Activated effector memory CD4-positive, alpha-beta T cell treated with anti-CD3 and anti-CD28 coated beads, Interleukin-2, amount 50 U/mL, for 16 hours (primary cell): ENCODE measurements around the gene ELAVL1.
"Not testable (repeated sequence)": the region's sequence is repeated elsewhere in the genome, so short reads cannot be mapped to it uniquely, and the experiment has no call there.

ENCODE experiments used
- DNase-seq: peaks from one replicate; pipeline ENCODE4 v3.0.0-alpha.2; 2020

The ELAVL1 gene

DNA sequence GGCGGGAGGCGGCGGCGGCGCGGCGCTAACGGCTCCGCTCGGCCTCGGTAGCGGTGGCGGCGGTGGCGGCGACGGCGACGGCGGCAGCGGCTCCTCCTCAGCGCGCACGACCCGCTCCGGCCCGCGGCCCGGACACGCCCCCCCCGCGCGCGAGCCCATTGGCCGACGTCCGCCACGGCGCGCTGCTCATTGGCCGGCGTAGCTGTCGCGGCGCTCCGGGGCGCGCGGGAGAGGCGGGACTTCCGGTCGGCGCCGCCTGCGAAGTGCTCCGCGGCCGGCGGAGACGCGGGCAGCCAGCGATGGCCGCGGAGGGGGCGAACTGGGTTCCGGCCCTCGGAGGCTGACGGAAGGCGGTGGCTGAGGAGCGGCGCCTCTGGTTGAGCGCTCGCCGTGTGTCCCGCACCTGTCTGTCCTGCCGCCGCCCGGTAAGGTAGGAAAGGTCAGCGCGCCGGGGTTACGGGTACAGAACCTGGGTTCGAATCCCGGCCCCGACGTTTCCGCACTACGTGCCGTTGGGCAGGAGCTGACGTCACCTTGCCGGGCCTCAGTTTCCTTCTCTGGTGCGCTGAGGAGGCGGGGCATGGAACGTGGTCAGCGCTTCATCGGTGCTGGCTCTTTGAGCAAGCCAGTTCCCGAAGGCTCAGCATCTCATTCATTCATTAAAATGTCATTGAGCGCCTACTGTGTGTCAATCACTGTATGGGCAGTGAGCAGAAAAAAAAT lies at the start of gene ELAVL1:
ELAVL1 (minus strand) TSS at position 108 of the 723 bp plus-strand sequence. CDS start 13,826 bp downstream, outside the sequence.
- peak; percentile 97 for DNase-seq

- no peak for DNase-seq
Observed at GRCh38 chr19:8054169-8054568, 48.7 kb upstream of the ELAVL1 start.

- no peak for DNase-seq
Observed at GRCh38 chr19:8052464-8052859, 47.0 kb upstream of the ELAVL1 start, which contains the start of gene CCL25. CCL25 (plus strand) TSS chr19:8052760; CDS start chr19:8053050, 290 bp downstream.

- DNase-seq = peak; percentile 93
Observed at GRCh38 chr19:8050274-8051096, 45.0 kb upstream of the ELAVL1 start.

DNA sequence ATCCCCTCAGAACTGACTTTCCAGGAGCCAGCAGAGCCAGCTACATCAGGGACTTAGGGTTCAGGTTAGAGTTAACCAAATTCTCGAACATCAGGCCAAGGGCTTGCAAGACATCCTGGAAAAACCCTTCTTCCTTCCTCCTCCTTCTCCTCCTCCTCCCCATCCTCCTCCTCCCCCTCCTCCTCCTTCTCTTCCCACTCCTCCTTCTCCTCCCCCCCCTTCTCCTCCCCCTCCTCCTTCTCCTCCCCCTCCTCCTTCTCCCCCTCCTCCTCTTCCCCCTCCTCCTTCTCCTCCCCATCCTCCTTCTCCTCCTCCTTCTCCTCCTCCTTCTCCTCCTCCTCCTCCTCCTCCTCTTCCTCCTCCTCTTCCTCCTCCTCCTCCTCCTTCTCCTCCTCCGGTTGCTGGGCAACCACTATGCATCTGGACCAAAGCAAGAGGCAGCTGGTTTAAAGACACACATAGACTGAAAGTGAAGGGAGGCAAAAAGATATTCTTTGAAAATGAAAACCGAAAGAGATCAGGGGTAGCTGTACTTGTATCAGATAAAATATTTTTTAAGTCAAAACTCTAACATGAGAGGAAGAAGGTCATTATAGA lies 41.2 kb upstream of the ELAVL1 start:
- DNase-seq = no peak

- DNase-seq = no peak
Observed at GRCh38 chr19:8045872-8046568, 40.6 kb upstream of the ELAVL1 start.

DNA sequence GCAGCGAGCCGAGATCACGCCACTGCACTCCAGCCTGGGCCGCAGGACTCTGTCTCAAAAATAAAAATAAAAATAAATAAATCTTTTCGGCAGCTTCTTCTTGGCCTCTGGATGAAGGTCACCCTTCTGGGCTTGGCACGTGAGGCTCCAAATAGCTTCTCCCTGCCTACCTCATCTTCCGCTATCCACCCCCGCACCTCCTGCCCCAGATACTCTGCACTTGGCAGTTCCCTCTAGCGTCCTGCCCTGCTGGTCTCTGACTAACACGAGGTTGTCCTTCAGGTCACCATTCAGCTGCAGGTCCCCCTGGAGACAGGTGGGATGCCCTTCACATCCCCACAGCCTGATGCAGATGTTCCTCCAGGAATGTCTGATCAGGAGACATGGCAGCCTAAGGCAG lies 38.6 kb upstream of the ELAVL1 start:
- no peak for DNase-seq

GRCh38 chr19:8042900-8043299 lies 37.5 kb upstream of the ELAVL1 start:
- DNase-seq = no peak

GRCh38 chr19:8041531-8041931 lies 36.1 kb upstream of the ELAVL1 start:
- DNase-seq = no peak

DNA sequence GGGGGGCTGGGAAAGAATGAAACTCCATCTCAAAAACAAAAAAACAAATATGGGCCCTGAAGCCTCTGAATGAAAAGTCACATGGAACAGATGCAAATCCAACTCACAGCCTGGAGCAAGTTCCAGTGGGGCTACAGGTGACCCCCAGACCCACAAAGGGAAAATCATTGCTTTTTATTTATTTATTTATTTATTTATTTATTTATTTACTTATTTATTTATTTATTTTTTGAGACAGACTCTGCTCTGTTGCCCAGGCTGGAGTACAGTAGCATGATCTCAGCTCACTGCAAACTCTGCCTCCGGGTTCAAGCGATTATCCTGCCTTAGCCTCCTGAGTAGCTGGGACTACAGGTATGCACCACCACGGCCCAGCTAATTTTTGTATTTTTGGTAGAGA lies 33.8 kb upstream of the ELAVL1 start:
- no peak for DNase-seq

DNA sequence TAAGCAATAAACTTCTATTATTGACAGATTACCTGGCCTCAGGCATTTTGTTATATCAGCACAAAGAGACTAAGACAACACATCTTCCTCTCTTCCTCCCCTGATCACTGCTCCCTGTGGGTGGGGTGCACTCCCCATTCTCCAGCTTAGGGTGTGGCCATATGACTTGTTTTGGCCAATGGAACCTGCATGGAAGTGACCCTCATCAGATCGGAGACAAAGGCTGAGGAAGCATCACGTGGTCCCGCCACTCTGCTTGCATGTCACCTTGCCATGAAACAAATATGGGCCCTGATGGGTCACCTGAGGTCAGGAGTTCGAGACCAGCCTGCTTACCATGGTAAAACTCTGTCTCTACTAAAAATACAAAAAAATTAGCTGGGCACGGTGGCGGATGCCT lies 33.4 kb upstream of the ELAVL1 start:
- DNase-seq = no peak

DNA sequence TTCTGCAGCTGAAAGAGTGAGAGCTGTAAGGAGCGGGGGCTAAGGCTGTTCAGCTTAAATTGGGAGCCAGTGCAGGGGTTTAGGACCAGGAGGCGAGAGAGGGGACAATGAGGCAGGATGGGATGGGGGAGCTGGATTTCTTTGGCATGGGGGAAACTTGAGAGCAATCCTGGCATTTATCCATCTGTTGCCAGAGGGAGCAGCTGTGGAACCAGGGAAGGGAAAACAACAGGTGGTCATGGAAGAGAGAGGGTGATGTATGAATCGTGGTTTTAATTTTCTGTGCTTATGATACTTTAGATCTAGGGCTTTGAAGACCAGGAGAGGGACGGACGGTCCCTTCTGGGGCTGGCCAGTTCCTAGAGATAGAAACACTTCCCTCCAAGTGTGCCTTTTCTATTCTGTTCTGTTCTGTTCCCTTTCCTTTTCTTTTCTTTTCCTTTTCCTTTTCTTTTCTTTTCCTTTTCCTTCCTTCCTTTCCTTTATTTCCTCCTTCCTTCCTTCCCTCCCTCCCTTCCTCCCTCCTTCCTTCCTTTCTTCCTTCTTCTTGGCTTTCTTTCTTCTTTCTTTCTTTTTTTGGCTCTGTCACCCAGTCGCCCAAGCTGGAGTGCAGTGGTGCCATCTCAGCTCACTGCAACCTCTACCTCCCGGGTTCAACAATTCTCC lies 31.1 kb upstream of the ELAVL1 start:
- no peak for DNase-seq

GRCh38 chr19:8034178-8034525 lies 28.7 kb upstream of the ELAVL1 start:
- no peak for DNase-seq

GRCh38 chr19:8033287-8034177 lies 28.1 kb upstream of the ELAVL1 start:
- DNase-seq = not testable (repeated sequence)

- no peak for DNase-seq
Observed at GRCh38 chr19:8030960-8031359, 25.5 kb upstream of the ELAVL1 start.

- no peak for DNase-seq
Observed at GRCh38 chr19:8028951-8029491, 23.6 kb upstream of the ELAVL1 start.

DNA sequence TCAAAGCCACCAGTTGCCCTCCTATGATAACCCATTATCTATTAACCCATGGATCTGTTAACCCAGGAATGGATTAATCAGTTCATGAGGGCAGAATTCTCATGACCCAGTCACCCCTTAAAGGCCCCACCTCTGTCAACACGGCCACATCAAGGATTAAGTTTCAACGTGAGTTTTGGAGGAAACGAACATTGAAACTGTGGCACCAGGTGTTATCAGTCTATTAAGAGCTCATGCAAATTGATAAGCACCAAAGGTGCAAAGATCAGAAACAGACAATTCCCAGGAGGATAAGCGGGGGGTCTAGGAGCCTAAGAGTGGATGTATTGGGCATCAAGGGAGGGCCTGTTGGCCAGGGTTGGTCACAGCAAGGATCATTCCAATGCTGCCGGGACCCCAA lies 19.9 kb upstream of the ELAVL1 start:
- DNase-seq = no peak

GRCh38 chr19:8024256-8024655 lies 18.8 kb upstream of the ELAVL1 start:
- not testable (repeated sequence) for DNase-seq

GRCh38 chr19:8023371-8023770 lies 17.9 kb upstream of the ELAVL1 start:
- no peak for DNase-seq

- DNase-seq = no peak
Observed at GRCh38 chr19:8022275-8022674, 16.8 kb upstream of the ELAVL1 start.

GRCh38 chr19:8021374-8021773 lies 15.9 kb upstream of the ELAVL1 start:
- no peak for DNase-seq
